GM18868 (cell line): ENCODE data around the gene RBM44.
"Not testable (repeated sequence)": the region's sequence is repeated elsewhere in the genome, so short reads cannot be mapped to it uniquely, and the experiment has no call there.

Experiments used
- ATAC-seq: cut with Tn5 transposase; IDR thresholded peaks from one replicate; pipeline ENCODE4 v1.9.1; 2021; ENCODE audit warnings: mild to moderate bottlenecking, moderate library complexity; ENCODE audit not compliant: unreplicated experiment

RBM44 gene

DNA sequence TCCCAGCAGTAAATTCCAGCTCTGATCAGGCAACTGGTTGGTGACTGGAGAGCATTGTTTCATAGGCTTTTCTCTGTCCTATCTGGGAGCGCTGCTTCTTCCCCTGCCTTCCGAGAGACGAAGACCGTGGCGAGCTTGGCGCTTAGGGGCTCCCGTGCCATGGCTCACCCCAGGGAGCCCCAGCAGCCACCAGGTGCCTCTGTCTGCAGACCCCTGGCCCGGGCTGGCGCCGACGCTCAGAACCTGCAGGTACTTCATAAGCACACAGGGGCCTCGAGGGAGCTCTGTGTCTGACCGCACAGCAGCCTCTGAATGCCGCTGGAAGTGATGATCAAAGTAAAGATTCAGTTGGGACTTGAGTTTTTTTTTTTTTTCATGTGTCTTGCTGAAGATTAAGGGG is 19.1 kb upstream of the RBM44 start:
- no peak for ATAC-seq

DNA sequence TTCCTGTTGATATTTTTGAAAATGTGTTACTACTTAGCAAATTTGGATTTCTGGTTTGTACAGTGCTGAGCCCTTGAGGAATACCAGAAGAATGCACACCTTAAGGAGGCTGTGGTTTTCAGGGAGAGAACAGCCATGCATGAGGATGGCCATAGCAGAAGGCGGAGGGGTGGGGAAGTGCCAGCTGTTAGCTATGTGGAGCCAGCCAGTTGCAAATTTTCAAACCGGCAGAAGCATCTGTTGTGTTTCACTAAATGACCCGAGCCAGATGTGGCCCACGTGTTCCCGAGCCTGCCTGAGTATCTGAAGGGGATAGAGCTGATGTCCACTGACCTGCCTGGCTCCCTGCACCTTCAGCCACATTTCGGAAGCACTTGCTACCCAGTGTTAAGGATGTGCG is 16.4 kb upstream of the RBM44 start:
- ATAC-seq, result no peak

- ATAC-seq, result not testable (repeated sequence)
These were observed 14.9 kb upstream of the RBM44 start for GRCh38 chr2:237783678-237784077.

- no peak for ATAC-seq
These were observed 11.6 kb upstream of the RBM44 start for GRCh38 chr2:237786936-237787335.

DNA sequence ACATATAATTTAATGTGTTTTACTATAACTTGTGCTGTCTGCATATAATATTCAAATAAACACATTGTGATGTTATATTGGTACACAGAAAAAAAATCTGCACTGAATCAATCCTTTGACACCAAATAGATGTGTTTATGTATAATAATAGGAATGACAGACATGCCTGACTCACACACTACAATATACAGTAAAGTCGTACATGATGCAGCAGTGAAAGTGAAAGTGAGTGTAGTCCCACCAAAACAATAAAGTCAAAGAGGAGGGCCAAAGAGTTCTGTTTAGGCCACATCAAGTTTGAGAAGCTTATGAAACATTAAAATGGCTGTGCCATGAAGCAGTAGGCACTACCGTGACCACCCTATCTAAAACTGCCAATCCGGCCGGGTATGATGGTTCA is 8.2 kb upstream of the RBM44 start:
- ATAC-seq, result no peak

DNA sequence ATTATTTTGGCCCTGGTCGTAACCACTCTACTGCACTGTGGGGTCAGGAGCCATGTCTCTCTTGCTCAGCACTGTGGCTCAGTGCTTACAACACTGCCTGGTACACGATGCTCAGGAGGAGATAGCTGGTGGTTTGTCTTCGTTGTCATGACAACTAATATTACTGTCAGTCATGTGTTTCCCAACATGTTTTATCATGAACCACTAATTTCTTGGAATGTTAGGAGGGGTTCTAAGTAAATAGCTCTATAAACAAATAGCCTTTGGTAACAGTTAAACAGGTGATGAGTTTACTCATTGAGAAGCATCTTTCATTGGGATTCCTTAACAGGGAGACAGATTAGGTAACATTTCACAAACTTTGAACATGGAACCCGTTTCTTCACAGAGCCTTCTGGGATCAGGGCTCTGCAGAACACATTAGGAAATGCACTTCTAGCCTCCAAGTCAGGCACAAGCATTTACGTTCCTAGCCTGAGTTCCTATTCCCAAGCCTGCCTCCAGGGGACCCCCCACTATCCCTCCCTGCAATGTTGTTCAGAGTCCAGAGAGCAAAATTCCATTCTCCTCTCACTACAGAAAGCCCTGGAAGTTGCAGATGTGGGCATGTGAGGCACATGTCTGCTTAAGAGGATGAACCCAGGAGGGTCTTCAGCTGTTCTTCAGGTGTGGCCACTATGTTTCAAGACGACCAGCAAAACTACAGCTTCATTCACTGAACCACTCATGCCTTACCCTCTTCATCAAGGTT is 6.4 kb upstream of the RBM44 start:
- no peak for ATAC-seq

- no peak for ATAC-seq
These were observed 1.3 kb upstream of the RBM44 start for GRCh38 chr2:237797253-237797652.

- ATAC-seq, result no peak
These were observed 465 bp downstream of the RBM44 start for GRCh38 chr2:237799060-237799428.

- no peak for ATAC-seq
These were observed 2.9 kb downstream of the RBM44 start for GRCh38 chr2:237801466-237801865.

- ATAC-seq, result no peak
These were observed 7.8 kb downstream of the RBM44 start for GRCh38 chr2:237806334-237806733.

DNA sequence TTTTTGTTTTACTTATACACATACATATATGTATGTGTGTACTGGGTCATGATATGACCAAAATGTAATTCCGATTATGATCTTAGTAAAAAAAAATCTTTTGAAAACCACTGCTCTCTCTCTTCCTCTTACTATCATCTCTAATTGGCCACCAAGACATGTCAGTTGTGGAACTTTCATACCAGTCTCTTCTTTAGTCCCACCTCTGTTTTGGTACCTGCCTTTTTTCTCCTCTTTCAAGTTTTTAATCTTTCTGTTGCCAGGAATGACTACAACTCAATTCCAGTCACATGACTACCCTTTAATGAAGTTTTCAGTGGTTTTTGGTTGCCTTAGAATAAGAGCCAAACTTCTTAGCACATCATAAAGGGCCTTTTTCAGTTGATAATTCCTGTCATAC is 17.1 kb downstream of the RBM44 start:
- ATAC-seq, result no peak

DNA sequence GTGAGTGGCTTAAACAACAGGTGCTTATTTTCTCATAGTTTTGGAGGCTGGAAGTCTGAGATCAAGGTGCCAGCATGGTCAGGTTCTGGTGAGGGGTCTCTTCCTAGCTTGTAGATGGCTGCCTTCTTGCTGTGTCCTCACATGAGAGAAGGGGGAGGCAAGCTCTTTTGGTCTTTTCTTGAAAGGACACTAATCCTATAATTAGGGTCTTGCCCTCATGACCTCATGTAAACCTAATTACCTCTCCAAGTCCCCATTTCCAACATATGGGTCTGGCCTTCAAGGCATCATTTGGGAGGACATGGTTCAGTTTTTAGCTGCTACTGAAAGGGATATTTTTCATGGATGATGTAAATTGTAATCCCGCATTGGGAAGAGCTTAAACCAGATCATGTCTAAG is 18.0 kb downstream of the RBM44 start:
- ATAC-seq, result no peak

DNA sequence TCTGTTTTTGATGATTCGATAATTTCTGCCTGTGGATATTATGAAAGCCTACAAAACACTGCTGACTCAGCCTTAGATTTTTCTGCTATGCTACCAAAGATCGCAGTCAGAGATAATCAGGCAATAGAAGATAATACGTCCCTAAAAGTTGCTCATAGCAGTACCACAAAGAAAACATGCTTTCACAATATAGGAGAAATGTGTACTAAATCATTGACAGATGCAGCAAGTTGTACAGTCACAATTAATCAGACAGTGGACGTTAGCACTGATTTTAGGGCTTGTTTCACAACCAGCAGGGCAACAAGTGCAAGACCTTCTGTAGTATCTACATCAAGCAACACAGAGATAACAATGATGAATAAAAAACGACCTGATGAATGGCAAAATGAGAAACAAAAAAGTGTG is 19.5 kb downstream of the RBM44 start:
- no peak for ATAC-seq

- ATAC-seq, result no peak
These were observed 20.7 kb downstream of the RBM44 start for GRCh38 chr2:237819231-237819630.

DNA sequence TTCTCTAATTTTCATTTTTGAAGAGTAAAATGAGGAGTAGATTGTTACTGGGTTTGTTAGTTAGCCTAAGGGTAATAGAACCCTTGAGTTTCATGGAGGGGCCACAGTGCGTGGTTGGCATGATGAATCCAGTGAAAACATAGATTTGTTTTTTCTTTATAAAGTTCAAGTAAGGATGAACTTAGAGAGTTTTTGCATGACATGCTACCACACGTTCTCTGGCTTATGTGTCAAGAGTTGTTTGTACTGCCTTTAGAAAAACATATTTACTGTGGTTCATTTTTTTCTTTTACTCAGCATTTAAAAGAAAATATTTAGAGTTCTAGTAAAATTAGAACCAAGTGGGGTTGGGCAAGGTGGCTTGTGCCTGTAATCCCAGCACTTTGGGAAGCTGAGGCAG is 21.8 kb downstream of the RBM44 start:
- no peak for ATAC-seq

- no peak for ATAC-seq
These were observed 25.0 kb downstream of the RBM44 start for GRCh38 chr2:237823544-237823943.

DNA sequence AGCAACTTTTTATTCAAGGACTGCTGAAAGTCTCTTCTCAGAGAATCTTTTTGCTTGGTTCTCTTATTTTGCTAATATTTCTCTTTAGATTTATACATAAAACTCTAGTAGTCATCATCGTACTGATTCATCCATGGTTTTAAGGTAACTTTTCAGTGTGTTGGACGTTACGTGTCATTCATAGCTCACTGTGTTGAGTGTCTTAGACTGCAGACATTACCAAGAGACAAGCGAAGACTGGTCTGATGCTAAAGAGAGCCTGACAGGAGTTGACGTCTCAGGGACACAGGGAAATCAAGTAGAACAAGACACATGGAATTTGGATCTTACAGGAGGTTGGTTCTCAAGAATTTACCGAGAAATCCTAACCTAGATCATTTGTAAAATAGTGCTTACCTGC is 25.5 kb downstream of the RBM44 start:
- no peak for ATAC-seq

GRCh38 chr2:237827421-237827987 is 28.9 kb downstream of the RBM44 start:
- ATAC-seq, result no peak

DNA sequence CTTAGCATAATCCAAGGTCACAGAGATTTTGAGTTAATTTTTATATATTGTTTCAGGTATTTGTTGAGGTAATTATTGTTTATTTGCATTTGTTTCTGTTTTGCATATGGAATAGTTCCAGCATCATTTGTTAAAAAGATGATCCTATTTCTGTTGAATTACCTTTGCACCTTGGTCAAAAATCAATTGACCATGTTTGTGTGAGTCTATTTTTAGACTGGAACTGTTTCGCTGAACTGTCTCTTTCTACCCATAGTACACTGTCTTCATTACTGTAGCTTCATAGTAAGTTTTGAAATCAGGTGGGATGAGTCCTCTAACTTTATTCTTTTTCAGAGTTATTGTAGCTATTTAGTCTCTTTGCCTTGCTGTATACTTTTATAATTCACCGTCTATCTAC is 31.9 kb downstream of the RBM44 start:
- ATAC-seq, result no peak

DNA sequence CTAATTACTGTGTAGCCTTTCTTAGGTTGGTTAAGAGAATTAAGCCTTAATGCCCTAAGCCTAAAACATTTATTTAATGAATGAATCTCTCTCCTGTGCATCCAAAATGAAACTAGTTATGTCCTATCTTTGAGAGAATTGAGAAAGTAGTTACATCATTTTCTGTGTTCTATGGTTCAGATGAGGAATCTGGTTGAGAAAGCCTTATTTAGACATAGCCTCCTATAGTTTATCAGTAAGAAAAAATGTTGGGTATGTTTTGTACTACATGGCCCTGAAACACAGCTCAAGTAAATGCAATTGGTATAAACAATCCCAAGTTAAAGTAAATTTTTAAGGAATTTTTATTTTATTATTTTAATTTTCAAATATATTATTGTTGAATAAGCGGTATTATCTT is 35.0 kb downstream of the RBM44 start:
- no peak for ATAC-seq

GRCh38 chr2:237835372-237835771 is 36.8 kb downstream of the RBM44 start:
- no peak for ATAC-seq

DNA sequence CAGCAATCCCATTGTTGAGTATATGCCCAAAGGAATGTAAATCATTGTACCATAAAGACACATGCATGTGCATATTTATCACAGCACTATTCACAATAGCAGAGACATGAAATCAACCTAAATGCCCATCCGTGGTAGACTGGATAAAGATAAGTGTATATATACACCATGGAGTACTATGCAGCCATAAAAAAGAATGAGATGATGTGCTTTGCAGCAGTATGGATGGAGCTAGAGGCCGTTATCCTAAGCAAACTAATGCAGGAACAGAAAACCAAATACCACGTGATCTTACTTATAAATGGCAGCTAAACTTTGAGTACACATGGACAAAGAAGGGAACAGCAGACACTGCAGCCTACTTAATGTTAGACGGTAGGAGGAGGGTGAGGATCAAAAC is 42.5 kb downstream of the RBM44 start:
- ATAC-seq, result no peak

- not testable (repeated sequence) for ATAC-seq
These were observed 50.4 kb downstream of the RBM44 start for GRCh38 chr2:237848940-237849339.
